H1 (cell line): ENCODE measurements around the gene BTNL2. TPM values are rescaled to one million over a fixed set of nuclear protein-coding genes. Genes with fewer than 3 reads are reported as not detected.

ENCODE experiments used
- CTCF ChIA-PET: fragments of 300-600 bp; sonication (Branson Sonifier 250); formaldehyde crosslinking; loops from one replicate; lab custom pipeline; 2021; ENCODE audit not compliant: partially characterized antibody; lab: Charles Lee
- POLR2A ChIA-PET: fragments of 300-600 bp; sonication (Branson Sonifier 250); formaldehyde crosslinking; loops from one replicate; lab custom pipeline; 2021; ENCODE audit warnings: inconsistent platforms; ENCODE audit not compliant: partially characterized antibody; lab: Charles Lee
- DNase-seq, 2 experiments: peaks; one replicate each; pipeline versions ENCODE4 v3.0.0 to v3.0.0-alpha.2; 2010 to 2022; ENCODE audit warnings: low spot score in 2 of 2, low read depth in 1 of 2, mixed read lengths in 1 of 2
- FAIRE-seq: peaks from 2 replicates; lab custom pipeline; 2011; peaks lifted over from hg19 to GRCh38; lab: Jason Lieb, UNC
- H2AFZ ChIP-seq: 2 replicates; pipeline ENCODE4 v1.8.1; 2012; ENCODE audit warnings: low read length, inconsistent platforms
- H2AK5ac ChIP-seq: 2 replicates; pipeline ENCODE4 v1.6.1; 2013; ENCODE audit warnings: low read depth, low read length
- H2BK120ac ChIP-seq: replicated peaks from 2 replicates; pipeline ENCODE3; 2013; ENCODE audit warnings: low read depth, low read length, inconsistent platforms
- H2BK12ac ChIP-seq: 2 replicates; pipeline ENCODE4 v1.6.1; 2013; ENCODE audit warnings: low read depth, low read length
- H2BK15ac ChIP-seq: 2 replicates; pipeline ENCODE4 v1.6.1; 2013; ENCODE audit warnings: low read length
- H2BK20ac ChIP-seq: 2 replicates; pipeline ENCODE4 v1.6.1; 2013; ENCODE audit warnings: low read length
- H2BK5ac ChIP-seq: 2 replicates; pipeline ENCODE4 v1.6.1; 2013; ENCODE audit warnings: low read depth, low read length
- H3K14ac ChIP-seq: 2 replicates; pipeline ENCODE4 v1.6.1; 2013; ENCODE audit warnings: inconsistent platforms; ENCODE audit not compliant: insufficient read length
- H3K18ac ChIP-seq: 2 replicates; pipeline ENCODE4 v1.6.1; 2013; ENCODE audit warnings: low read length; ENCODE audit errors: extremely low read depth
- H3K23ac ChIP-seq: 2 replicates; pipeline ENCODE4 v1.6.1; 2013; ENCODE audit warnings: inconsistent platforms; ENCODE audit not compliant: insufficient read length
- H3K23me2 ChIP-seq: 2 replicates; pipeline ENCODE4 v1.6.1; 2013; ENCODE audit warnings: low read depth, low read length
- H3K27ac ChIP-seq: 2 replicates; pipeline ENCODE4 v1.6.1; 2011; ENCODE audit warnings: low read depth, low read length, inconsistent platforms
- H3K27me3 ChIP-seq, 4 experiments: replicated peaks in 1 of 4; 1 replicate in 1 of 4; 2 replicates in 3 of 4; pipeline versions ENCODE4 v1.6.1 to v1.8.1; 2011 to 2013; ENCODE audit warnings: low read length in 3 of 4, mild to moderate bottlenecking in 3 of 4, inconsistent platforms in 2 of 4, mixed read lengths in 2 of 4, moderate library complexity in 1 of 4; ENCODE audit not compliant: control insufficient read depth in 3 of 4, insufficient read depth in 3 of 4; ENCODE audit errors: extremely low read depth in 1 of 4
- H3K36me3 ChIP-seq, 4 experiments: 2 replicates each; pipeline versions ENCODE4 v1.6.1 to v1.8.1; 2011 to 2013; ENCODE audit warnings: mild to moderate bottlenecking in 4 of 4, low read length in 3 of 4, moderate library complexity in 2 of 4, control low read depth in 1 of 4, inconsistent platforms in 1 of 4; ENCODE audit not compliant: insufficient read depth in 4 of 4, control insufficient read depth in 2 of 4
- H3K4ac ChIP-seq: replicated peaks from 2 replicates; pipeline ENCODE3; 2013; ENCODE audit warnings: low read length, low read depth, mixed read lengths, inconsistent platforms; ENCODE audit not compliant: insufficient read length
- H3K4me1 ChIP-seq, 4 experiments: replicated peaks in 1 of 4; 1 replicate in 1 of 4; 2 replicates in 3 of 4; pipeline versions ENCODE4 v1.6.1 to v1.8.1; 2011 to 2013; ENCODE audit warnings: low read length in 3 of 4, inconsistent platforms in 2 of 4, mixed read lengths in 1 of 4; ENCODE audit not compliant: insufficient read depth in 4 of 4, control insufficient read depth in 3 of 4
- H3K4me2 ChIP-seq, 2 experiments: 2 replicates each; pipeline versions ENCODE4 v1.6.1 to v1.8.1; 2011 to 2013; ENCODE audit warnings: low read depth in 2 of 2, low read length in 2 of 2, control low read depth in 1 of 2, inconsistent platforms in 1 of 2, mild to moderate bottlenecking in 1 of 2; ENCODE audit not compliant: insufficient read depth in 1 of 2
- H3K4me3 ChIP-seq, 4 experiments: fragments of 200-600, 300-600 bp in 1 of 4; sonication (generic), shearing (Covaris generic), sonication (Bioruptor Twin) in 1 of 4; 2 replicates each; pipeline versions ENCODE4 v1.5.1 to v1.8.1; 2011 to 2016; ENCODE audit warnings: low read length in 4 of 4, low read depth in 3 of 4, control low read depth in 2 of 4, inconsistent platforms in 2 of 4, mild to moderate bottlenecking in 2 of 4, mixed read lengths in 1 of 4, moderate library complexity in 1 of 4; ENCODE audit not compliant: insufficient read depth in 2 of 4; ENCODE audit errors: extremely low read depth in 1 of 4
- H3K56ac ChIP-seq: replicated peaks from 2 replicates; pipeline ENCODE3; 2013; ENCODE audit warnings: low read depth, mild to moderate bottlenecking, mixed read lengths, low read length, inconsistent platforms; ENCODE audit not compliant: insufficient read length
- H3K79me1 ChIP-seq: 2 replicates; pipeline ENCODE4 v1.6.1; 2013; ENCODE audit warnings: low read depth, low read length, control low read depth
- H3K79me2 ChIP-seq, 2 experiments: 2 replicates each; pipeline versions ENCODE4 v1.6.1 to v1.8.1; 2012 to 2013; ENCODE audit warnings: low read length in 2 of 2, mild to moderate bottlenecking in 2 of 2, inconsistent platforms in 1 of 2; ENCODE audit not compliant: insufficient read depth in 2 of 2, control insufficient read depth in 1 of 2
- H3K9ac ChIP-seq, 4 experiments: replicated peaks in 1 of 4; 1 replicate in 1 of 4; 2 replicates in 3 of 4; pipeline versions ENCODE4 v1.6.1 to v1.8.1; 2011 to 2013; ENCODE audit warnings: low read depth in 3 of 4, low read length in 3 of 4, control low read depth in 2 of 4, mild to moderate bottlenecking in 2 of 4, moderate library complexity in 2 of 4, inconsistent platforms in 1 of 4; ENCODE audit errors: extremely low read depth in 1 of 4
- H3K9me3 ChIP-seq, 2 experiments: 2 replicates each; pipeline versions ENCODE4 v1.6.1 to v1.8.1; 2012 to 2013; ENCODE audit warnings: mild to moderate bottlenecking in 2 of 2, moderate library complexity in 2 of 2, control low read depth in 1 of 2, inconsistent platforms in 1 of 2, low read depth in 1 of 2, low read length in 1 of 2, mixed read lengths in 1 of 2; ENCODE audit not compliant: insufficient read depth in 2 of 2
- H4K20me1 ChIP-seq, 2 experiments: replicated peaks in 1 of 2; 2 replicates each; pipeline versions ENCODE3 to v1.8.1; 2011 to 2013; ENCODE audit warnings: inconsistent platforms in 2 of 2, low read length in 2 of 2, mild to moderate bottlenecking in 1 of 2; ENCODE audit not compliant: insufficient read depth in 2 of 2, control insufficient read depth in 1 of 2
- H4K5ac ChIP-seq: 2 replicates; pipeline ENCODE4 v1.6.1; 2013; ENCODE audit warnings: low read length, low read depth, mixed read lengths, inconsistent platforms; ENCODE audit not compliant: insufficient read length
- H4K8ac ChIP-seq: 2 replicates; pipeline ENCODE4 v1.8.0; 2013; ENCODE audit warnings: mild to moderate bottlenecking, moderate library complexity, low read length, inconsistent platforms; ENCODE audit not compliant: insufficient read depth; ENCODE audit errors: extremely low read depth
- H4K91ac ChIP-seq: replicated peaks from 2 replicates; pipeline ENCODE3; 2013; ENCODE audit warnings: low read length, mixed read lengths, inconsistent platforms; ENCODE audit not compliant: insufficient read length
- BCL11A ChIP-seq, 2 experiments: IDR thresholded peaks; one replicate each; pipeline ENCODE4 v1.6.1; 2011; ENCODE audit warnings: low read depth in 2 of 2, low read length in 2 of 2, mild to moderate bottlenecking in 2 of 2
- BRCA1 ChIP-seq: IDR thresholded peaks from 2 replicates; pipeline ENCODE4 v1.6.1; 2012; ENCODE audit warnings: low read depth, low read length, improper control_type of control experiment
- CBX5 ChIP-seq: fragments of 300-800, 300-1000 bp; sonication (generic); IDR thresholded peaks from 2 replicates; pipeline ENCODE4 v1.7.1; 2016; ENCODE audit warnings: antibody characterized with exemption, low read length, low read depth
- CBX8 ChIP-seq: fragments of 300-800, 300-1000 bp; sonication (generic); IDR thresholded peaks from 2 replicates; pipeline ENCODE4 v1.7.1; 2016; ENCODE audit warnings: low read depth, low read length, borderline replicate concordance
- CHD1 ChIP-seq: IDR thresholded peaks from 2 replicates; pipeline ENCODE4 v1.6.1; 2012; ENCODE audit warnings: low read depth, low read length, improper control_type of control experiment
- CHD2 ChIP-seq: IDR thresholded peaks from 2 replicates; pipeline ENCODE4 v1.6.1; 2012; ENCODE audit warnings: low read length, improper control_type of control experiment
- HDAC6 ChIP-seq: IDR thresholded peaks from one replicate; pipeline ENCODE4 v1.7.1; 2012; ENCODE audit warnings: low read depth, mild to moderate bottlenecking, inconsistent platforms, low read length, moderate library complexity
- JUN ChIP-seq: IDR thresholded peaks from 2 replicates; pipeline ENCODE4 v1.6.1; 2011; ENCODE audit warnings: low read depth, mild to moderate bottlenecking, improper control_type of control experiment, low read length
- NRF1 ChIP-seq: IDR thresholded peaks from 2 replicates; pipeline ENCODE4 v1.6.1; 2011; ENCODE audit warnings: mild to moderate bottlenecking, low read depth, low read length, improper control_type of control experiment
- RBBP5 ChIP-seq: IDR thresholded peaks from 2 replicates; pipeline ENCODE4 v1.7.1; 2012; ENCODE audit warnings: low read depth, mild to moderate bottlenecking, inconsistent platforms, low read length, moderate library complexity, borderline replicate concordance
- SIX5 ChIP-seq: IDR thresholded peaks from 2 replicates; pipeline ENCODE4 v1.6.1; 2011; ENCODE audit warnings: mild to moderate bottlenecking, low read depth, low read length
- TAF7 ChIP-seq: optimal IDR thresholded peaks from 2 replicates; pipeline ENCODE3; 2011; ENCODE audit warnings: low read depth, mild to moderate bottlenecking, inconsistent platforms, low read length, moderate library complexity, borderline replicate concordance
- TBP ChIP-seq: IDR thresholded peaks from 2 replicates; pipeline ENCODE4 v1.6.1; 2011; ENCODE audit warnings: low read depth, low read length, improper control_type of control experiment
- YY1 ChIP-seq: IDR thresholded peaks from 2 replicates; pipeline ENCODE4 v1.6.1; 2011; ENCODE audit warnings: low read depth, mild to moderate bottlenecking, low read length
- WGBS, 2 experiments: shearing (Covaris generic) in 1 of 2; methylation state at CpG; one replicate each; pipeline versions ENCODE4 v1.1.6 to v1.1.7; 2013 to 2015; ENCODE audit warnings: low lambda C conversion rate in 2 of 2, mixed read lengths in 2 of 2, inconsistent platforms in 1 of 2, low coverage in 1 of 2, missing lambda C conversion rate in 1 of 2; ENCODE audit not compliant: insufficient replicate concordance in 2 of 2, insufficient coverage in 1 of 2, insufficient read length in 1 of 2; ENCODE audit errors: extremely low coverage in 1 of 2, missing lambda C conversion rate in 1 of 2; 5-methylcytosine and 5-hydroxymethylcytosine counted together
- polyA plus RNA-seq, 7 experiments: library from polyadenylated mRNA; depleted of rRNA in 3 of 7; stranded (reverse) in 5 of 7; unstranded in 2 of 7; fragments of >200 nt in 5 of 7; fragments of 200-250 nt in 2 of 7; gene quantifications; 1 replicate in 5 of 7; 2 replicates in 1 of 7; 4 replicates in 1 of 7; pipeline versions ENCODE4 v1.2.1 to v1.2.3, GENCODE V29; 2011 to 2013; ENCODE audit warnings: missing spikeins in 2 of 7, mixed read lengths in 2 of 7
- total RNA-seq: library from RNA; stranded (reverse); fragmentation: NEBNext Ultra II Directional; extraction: Animal tissue kit (Norgen Biotek cat#: 25700); gene quantifications from 2 replicates; pipeline ENCODE4 v1.2.1, GENCODE V29; 2021

BTNL2 gene
- total and polyA plus RNA-seq, 2 of the 8 experiments (the other 6 are each of a cell fraction or from before 2014, with no cell fraction given), result not detected

- Histone ChIP-seq H3K14ac (no peak overlapping the region), H3K4ac (no peak overlapping the region), H3K4me1 (no peaks in the 10 kb centered on the region), H3K4me2 (no peak overlapping the region), H2BK120ac (no peak overlapping the region), H4K91ac (no peak overlapping the region), H3K9me3 (no peaks in the 10 kb centered on the region), H2BK20ac (no peak overlapping the region), H3K27ac (no peak overlapping the region), H4K5ac (no peak overlapping the region), H3K27me3 (no peaks in the 10 kb centered on the region), H4K20me1 (no peaks in the 10 kb centered on the region), H2BK5ac (no peak overlapping the region), H2AFZ (no peak overlapping the region), H2BK15ac (no peak overlapping the region), H3K9ac (no peak overlapping the region), H2BK12ac (no peak overlapping the region), H3K4me3 (no peak overlapping the region), H3K36me3 (no peaks in the 10 kb centered on the region), H4K8ac (no peak overlapping the region), H3K23ac (no peak overlapping the region), H3K56ac (no peak overlapping the region), H3K18ac (no peak overlapping the region), H2AK5ac (no peak overlapping the region), H3K79me2 (no peaks in the 10 kb centered on the region), H3K79me1 (no peaks in the 10 kb centered on the region), H3K23me2 (peaks cover 2% of the 10 kb centered on the region; the same call in 1 of the 2 replicates)
- FAIRE-seq (no peak), DNase-seq (no peak)
- 81% methylated on average over 3 of the region's 3 CpGs; no CpG with 5 or more reads in 1 of the 2 experiments for WGBS, 2 experiments
- TF ChIP-seq SIX5 (no peak), CHD1 (no peak), RBBP5 (no peak), BRCA1 (no peak), TBP (no peak), NRF1 (no peak), CBX8 (no peak), TAF7 (no peak), CHD2 (no peak), YY1 (no peak), BCL11A (IDR thresholded peaks at IDR 0.05; ENCODE audit: low read depth in 2 of 2, low read length in 2 of 2) (no peak), CBX5 (no peak), HDAC6 (no peak), JUN (no peak)
- POLR2A ChIA-PET, result no interaction called here
- CTCF ChIA-PET, result interaction anchor here (1.4 kb wide), 1 partner anchor 32 kb away, joined by 3 read pairs; no protein-coding TSS in a partner anchor
These were observed 37.3 kb downstream of the BTNL2 start for GRCh38 chr6:32369660-32370059.
